Measurements from ENCODE around the gene FLG2. TPM values are rescaled to one million over a fixed set of nuclear protein-coding genes. Genes with fewer than 3 reads are reported as not detected.
A peak's percentile ranks its signal among the peaks of the same experiment; 100 is the strongest.

FLG2 gene
- total RNA-seq, result not detected

DNA sequence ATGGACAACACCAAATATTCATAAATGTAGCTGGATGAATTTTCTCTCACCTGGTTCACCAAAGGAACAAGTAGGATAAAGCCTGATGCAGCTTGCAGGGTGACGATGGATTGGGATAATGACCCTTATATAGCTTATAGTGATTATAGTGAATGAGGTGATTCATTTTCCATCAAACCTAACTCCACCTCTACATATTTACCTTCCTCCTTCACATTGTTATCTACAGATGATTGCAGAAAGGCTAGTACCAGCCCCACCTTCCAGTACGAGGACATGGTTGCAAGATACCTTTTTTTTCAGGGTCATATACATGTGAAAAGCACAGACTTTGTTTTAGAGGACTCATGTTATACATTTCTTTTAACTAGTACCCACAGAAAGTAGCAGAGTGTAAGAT lies at the start of gene FLG2:
Gene FLG2, minus strand, starts transcription at position 101 of the 400 bp plus-strand sequence. CDS start 1,122 bp downstream, outside the sequence.
- POLR2A ChIA-PET, result no interaction called here
- intact Hi-C loops (cut with DNase I, micrococcal nuclease), result no loop called here
- Mint-ChIP-seq H3K36me3 (ENCODE audit: low read depth) (no peaks in the 10 kb centered on the region), H3K4me3 (no peak within 1 kb of the TSS), H3K9me3 (ENCODE audit: low read depth) (no peaks in the 10 kb centered on the region), H3K4me1 (no peaks in the 10 kb centered on the region), H3K27me3 (peaks cover 2% of the 10 kb centered on the region), H3K27ac (no peak within 1 kb of the TSS)
- CTCF ChIA-PET, result interaction anchor here (0.6 to 1.4 kb wide), 4 partner anchors 12 to 99 kb away, joined by 3 to 5 read pairs (median 3); no protein-coding TSS in a partner anchor
- ATAC-seq (no peak), DNase-seq (no peak)

DNA sequence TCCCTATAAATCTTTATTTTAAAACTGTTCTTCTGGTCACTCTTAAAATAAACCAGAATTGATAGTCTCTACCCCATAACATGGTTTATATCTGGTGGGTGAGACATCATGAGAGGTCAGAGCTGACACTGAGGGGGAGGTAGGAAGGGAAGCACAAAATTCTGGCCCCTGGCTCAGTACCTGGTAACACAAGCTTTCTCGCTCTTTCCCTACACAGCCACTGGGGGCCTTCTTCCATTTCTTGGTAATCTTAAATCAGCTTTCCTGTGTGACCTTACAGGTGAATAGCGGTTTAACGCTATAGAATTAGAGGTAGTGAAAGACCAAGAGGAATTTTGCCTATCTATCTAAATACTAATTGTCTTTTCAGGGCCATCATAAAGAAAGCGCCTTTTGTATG lies 48.9 kb upstream of the FLG2 start:
- Mint-ChIP-seq H3K4me1 (no peaks in the 10 kb centered on the region), H3K4me3 (no peak overlapping the region), H3K27ac (no peak overlapping the region), H3K9me3 (ENCODE audit: low read depth) (no peaks in the 10 kb centered on the region), H3K36me3 (ENCODE audit: low read depth) (no peaks in the 10 kb centered on the region), H3K27me3 (peaks cover 7% of the 10 kb centered on the region)
- intact Hi-C loops (cut with DNase I, micrococcal nuclease), result no loop called here
- CTCF ChIA-PET, result no interaction called here
- DNase-seq (no peak), ATAC-seq (no peak)
- POLR2A ChIA-PET, result no interaction called here

- Mint-ChIP-seq H3K4me1 (peaks cover 8% of the 10 kb centered on the region), H3K27ac (no peak overlapping the region), H3K27me3 (peaks cover 8% of the 10 kb centered on the region), H3K4me3 (no peak overlapping the region), H3K9me3 (ENCODE audit: low read depth) (peaks cover 2% of the 10 kb centered on the region), H3K36me3 (ENCODE audit: low read depth) (no peaks in the 10 kb centered on the region)
- POLR2A ChIA-PET, result no interaction called here
- CTCF ChIA-PET, result interaction anchor here (1.4 to 4.4 kb wide), 3 partner anchors 42 to 60 kb away, joined by 3 to 34 read pairs (median 7); no protein-coding TSS in a partner anchor
- DNase-seq, result peak; percentile 30
- intact Hi-C loops (cut with DNase I, micrococcal nuclease), result loop anchor here in 1 of 2 experiments (2.0 to 5.0 kb wide), 2 partner anchors 42 to 58 kb away; no protein-coding TSS in a partner anchor
- no peak for ATAC-seq
Observed at GRCh38 chr1:152398812-152399698, 39.2 kb upstream of the FLG2 start.

GRCh38 chr1:152397474-152397873 lies 37.7 kb upstream of the FLG2 start:
- no peak for ATAC-seq
- Mint-ChIP-seq H3K27me3 (peaks cover 8% of the 10 kb centered on the region), H3K36me3 (ENCODE audit: low read depth) (no peaks in the 10 kb centered on the region), H3K27ac (no peak overlapping the region), H3K4me3 (no peak overlapping the region), H3K4me1 (peaks cover 18% of the 10 kb centered on the region), H3K9me3 (ENCODE audit: low read depth) (peaks cover 2% of the 10 kb centered on the region)
- intact Hi-C loops (cut with DNase I, micrococcal nuclease), result loop anchor here in 1 of 2 experiments (5.0 kb wide), 1 partner anchor 60 kb away; no protein-coding TSS in a partner anchor
- CTCF ChIA-PET, result interaction anchor here (4.4 kb wide), 1 partner anchor 61 kb away, joined by 34 read pairs; no protein-coding TSS in a partner anchor
- DNase-seq, result no peak
- POLR2A ChIA-PET, result no interaction called here

GRCh38 chr1:152394151-152394550 lies 34.3 kb upstream of the FLG2 start:
- ChIA-PET CTCF (no interaction called here), POLR2A (no interaction called here)

GRCh38 chr1:152392909-152393308 lies 33.1 kb upstream of the FLG2 start:
- H3K27me3 Mint-ChIP-seq, result peaks cover 30% of the 10 kb centered on the region
- intact Hi-C loops (cut with DNase I, micrococcal nuclease), result no loop called here
- no peak overlapping the region for H3K4me3 Mint-ChIP-seq
- DNase-seq (no peak), ATAC-seq (no peak)
- H3K4me1 Mint-ChIP-seq, result peaks cover 23% of the 10 kb centered on the region
- no peaks in the 10 kb centered on the region for H3K9me3 Mint-ChIP-seq (ENCODE audit: low read depth)
- CTCF ChIA-PET, result interaction anchor here (1.2 kb wide), 1 partner anchor 45 kb away, joined by 4 read pairs; no protein-coding TSS in a partner anchor
- H3K27ac Mint-ChIP-seq, result no peak overlapping the region
- POLR2A ChIA-PET, result no interaction called here
- H3K36me3 Mint-ChIP-seq (ENCODE audit: low read depth), result no peaks in the 10 kb centered on the region

More at GRCh38 chr1:152394151-152394550, 34.3 kb upstream of the FLG2 start:
- no peaks in the 10 kb centered on the region for H3K9me3 Mint-ChIP-seq (ENCODE audit: low read depth)
- H3K4me1 Mint-ChIP-seq, result peaks cover 23% of the 10 kb centered on the region
- DNase-seq, result no peak
- H3K36me3 Mint-ChIP-seq (ENCODE audit: low read depth), result no peaks in the 10 kb centered on the region
- no peak overlapping the region for H3K4me3 Mint-ChIP-seq
- H3K27ac Mint-ChIP-seq, result no peak overlapping the region
- H3K27me3 Mint-ChIP-seq, result peaks cover 21% of the 10 kb centered on the region
- ATAC-seq, result no peak
- intact Hi-C loops (cut with DNase I, micrococcal nuclease), result no loop called here

- H3K4me3 Mint-ChIP-seq, result no peak overlapping the region
- H3K9me3 Mint-ChIP-seq (ENCODE audit: low read depth), result no peaks in the 10 kb centered on the region
- no peak overlapping the region for H3K27ac Mint-ChIP-seq
- CTCF ChIA-PET, result interaction anchor here (1.0 kb wide), 1 partner anchor 52 kb away, joined by 3 read pairs; no protein-coding TSS in a partner anchor
- POLR2A ChIA-PET, result no interaction called here
- H3K4me1 Mint-ChIP-seq, result peaks cover 14% of the 10 kb centered on the region
- no peak for ATAC-seq
- peaks cover 28% of the 10 kb centered on the region for H3K27me3 Mint-ChIP-seq
- intact Hi-C loops (cut with DNase I, micrococcal nuclease), result no loop called here
- no peaks in the 10 kb centered on the region for H3K36me3 Mint-ChIP-seq (ENCODE audit: low read depth)
- no peak for DNase-seq
Observed at GRCh38 chr1:152388889-152389288, 29.1 kb upstream of the FLG2 start.

GRCh38 chr1:152386940-152387339 lies 27.1 kb upstream of the FLG2 start:
- ChIA-PET CTCF (no interaction called here), POLR2A (no interaction called here)
- Mint-ChIP-seq H3K4me1 (no peaks in the 10 kb centered on the region), H3K4me3 (no peak overlapping the region), H3K27ac (no peak overlapping the region), H3K36me3 (ENCODE audit: low read depth) (no peaks in the 10 kb centered on the region), H3K27me3 (peaks cover 30% of the 10 kb centered on the region), H3K9me3 (ENCODE audit: low read depth) (no peaks in the 10 kb centered on the region)
- intact Hi-C loops (cut with DNase I, micrococcal nuclease), result no loop called here
- DNase-seq (no peak), ATAC-seq (no peak)

DNA sequence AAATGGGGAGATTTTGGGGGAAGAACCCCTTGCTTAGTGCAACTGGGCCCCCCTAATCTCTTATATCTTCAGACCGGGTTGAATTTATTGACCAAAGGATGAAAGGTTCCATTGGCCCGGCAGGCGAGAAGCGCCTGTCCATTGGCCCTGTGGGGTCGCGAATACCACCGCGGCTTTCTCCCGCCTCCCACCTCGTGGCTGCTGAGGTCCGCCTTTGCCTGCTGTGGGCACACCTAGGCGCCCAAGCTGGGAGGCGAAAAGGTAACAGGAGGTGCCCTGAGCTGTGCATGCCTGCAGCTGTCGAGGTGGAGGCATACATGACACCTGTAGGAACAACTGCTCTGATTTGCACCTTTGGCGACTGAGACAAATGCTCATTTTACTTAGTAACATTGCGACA lies 21.1 kb upstream of the FLG2 start:
- peaks cover 7% of the 10 kb centered on the region for H3K27me3 Mint-ChIP-seq
- DNase-seq (no peak), ATAC-seq (no peak)
- ChIA-PET CTCF (no interaction called here), POLR2A (no interaction called here)
- no peaks in the 10 kb centered on the region for H3K36me3 Mint-ChIP-seq (ENCODE audit: low read depth)
- intact Hi-C loops (cut with DNase I, micrococcal nuclease), result no loop called here
- H3K9me3 Mint-ChIP-seq (ENCODE audit: low read depth), result no peaks in the 10 kb centered on the region
- H3K27ac Mint-ChIP-seq, result no peak overlapping the region
- H3K4me3 Mint-ChIP-seq, result no peak overlapping the region
- H3K4me1 Mint-ChIP-seq, result no peaks in the 10 kb centered on the region

GRCh38 chr1:152374451-152374850 lies 14.6 kb upstream of the FLG2 start:
- POLR2A ChIA-PET, result no interaction called here
- Mint-ChIP-seq H3K4me1 (no peaks in the 10 kb centered on the region), H3K9me3 (ENCODE audit: low read depth) (peaks cover 2% of the 10 kb centered on the region), H3K4me3 (no peak overlapping the region), H3K36me3 (ENCODE audit: low read depth) (no peaks in the 10 kb centered on the region), H3K27me3 (peaks cover 9% of the 10 kb centered on the region), H3K27ac (no peak overlapping the region)
- intact Hi-C loops (cut with DNase I, micrococcal nuclease), result no loop called here
- CTCF ChIA-PET, result no interaction called here
- no peak for DNase-seq
- no peak for ATAC-seq

GRCh38 chr1:152372672-152373071 lies 12.9 kb upstream of the FLG2 start:
- ATAC-seq, result no peak
- no peak for DNase-seq
- no peaks in the 10 kb centered on the region for H3K4me1 Mint-ChIP-seq
- H3K27me3 Mint-ChIP-seq, result peaks cover 8% of the 10 kb centered on the region
- no peaks in the 10 kb centered on the region for H3K36me3 Mint-ChIP-seq (ENCODE audit: low read depth)
- H3K9me3 Mint-ChIP-seq (ENCODE audit: low read depth), result peaks cover 7% of the 10 kb centered on the region
- ChIA-PET POLR2A (no interaction called here), CTCF (no interaction called here)
- no peak overlapping the region for H3K4me3 Mint-ChIP-seq
- intact Hi-C loops (cut with DNase I, micrococcal nuclease), result no loop called here
- no peak overlapping the region for H3K27ac Mint-ChIP-seq

GRCh38 chr1:152367436-152367835 lies 7.6 kb upstream of the FLG2 start:
- ATAC-seq, result no peak
- POLR2A ChIA-PET, result no interaction called here
- Mint-ChIP-seq H3K4me1 (no peaks in the 10 kb centered on the region), H3K9me3 (ENCODE audit: low read depth) (peaks cover 7% of the 10 kb centered on the region), H3K27ac (no peak overlapping the region), H3K4me3 (no peak overlapping the region), H3K27me3 (peaks cover 6% of the 10 kb centered on the region), H3K36me3 (ENCODE audit: low read depth) (no peaks in the 10 kb centered on the region)
- intact Hi-C loops (cut with DNase I, micrococcal nuclease), result no loop called here
- CTCF ChIA-PET, result no interaction called here
- DNase-seq, result no peak
